GM12892 (cell line): ENCODE data around the gene TOR1A.

ENCODE experiments used
- DNase-seq: peaks from one replicate; pipeline ENCODE4 v3.0.0; 2011; ENCODE audit not compliant: insufficient read length
- FAIRE-seq: peaks from 2 replicates; lab custom pipeline; 2011; peaks lifted over from hg19 to GRCh38; lab: Jason Lieb, UNC
- POLR2A ChIP-seq: IDR thresholded peaks from 2 replicates; pipeline ENCODE4 v1.6.1; 2011; ENCODE audit warnings: low read depth, low read length, control low read depth
- POLR2AphosphoS5 ChIP-seq: IDR thresholded peaks from 2 replicates; pipeline ENCODE4 v1.6.1; 2011; ENCODE audit warnings: low read depth, low read length, control low read depth
- TAF1 ChIP-seq: IDR thresholded peaks from 2 replicates; pipeline ENCODE4 v1.6.1; 2011; ENCODE audit warnings: low read depth, mild to moderate bottlenecking, control low read depth, low read length, borderline replicate concordance

The TOR1A gene

GRCh38 chr9:129834489-129835127, 10.7 kb upstream of the TOR1A start:
- TF ChIP-seq POLR2AphosphoS5 (no peak), POLR2A (no peak), TAF1 (no peak)
- DNase-seq, result no peak
- FAIRE-seq, result no peak

- no peak for TF ChIP-seq POLR2A
- no peak for TF ChIP-seq POLR2AphosphoS5
- TF ChIP-seq TAF1, result no peak
- no peak for DNase-seq
Observed at GRCh38 chr9:129832982-129833381, 9.0 kb upstream of the TOR1A start.

GRCh38 chr9:129828969-129829368, 5.0 kb upstream of the TOR1A start:
- DNase-seq (no peak), FAIRE-seq (no peak)
- TF ChIP-seq POLR2A (no peak), POLR2AphosphoS5 (no peak)

More at GRCh38 chr9:129832982-129833381, 9.0 kb upstream of the TOR1A start:
- FAIRE-seq, result no peak

- no peak for DNase-seq
- TF ChIP-seq TAF1, result no peak
- no peak for TF ChIP-seq POLR2A
- TF ChIP-seq POLR2AphosphoS5, result no peak
- no peak for FAIRE-seq
Observed at GRCh38 chr9:129828051-129828450, 4.1 kb upstream of the TOR1A start.

GRCh38 chr9:129826759-129827158, 2.8 kb upstream of the TOR1A start:
- no peak for FAIRE-seq
- DNase-seq, result no peak
- TF ChIP-seq POLR2A, result no peak
- TF ChIP-seq POLR2AphosphoS5, result no peak
- no peak for TF ChIP-seq TAF1

GRCh38 chr9:129826344-129826743, 2.4 kb upstream of the TOR1A start:
- no peak for FAIRE-seq
- TF ChIP-seq POLR2A (no peak), POLR2AphosphoS5 (no peak; the same call in 1 of the 2 replicates), TAF1 (no peak)
- DNase-seq, result no peak

GRCh38 chr9:129823542-129823934, 398 bp downstream of the TOR1A start:
- peak; percentile 44 for DNase-seq
- FAIRE-seq, result no peak
- TF ChIP-seq POLR2AphosphoS5 (no peak), TAF1 (no peak), POLR2A (no peak)

- DNase-seq, result no peak
- FAIRE-seq, result no peak
- TF ChIP-seq POLR2A (peak; percentile 47; the same call in 1 of the 2 replicates), TAF1 (no peak)
Observed at GRCh38 chr9:129822898-129823541, 916 bp downstream of the TOR1A start.

- no peak for FAIRE-seq
- TF ChIP-seq POLR2A (no peak), TAF1 (no peak), POLR2AphosphoS5 (no peak)
- DNase-seq, result no peak
Observed at GRCh38 chr9:129816501-129817435, 7.2 kb downstream of the TOR1A start.

- no peak for TF ChIP-seq POLR2AphosphoS5
- no peak for TF ChIP-seq TAF1
- no peak for TF ChIP-seq POLR2A
- DNase-seq (no peak), FAIRE-seq (no peak)
Observed at GRCh38 chr9:129815278-129815677, 8.7 kb downstream of the TOR1A start.
